ENCODE measurements around the gene ATG7.

Gene ATG7

GRCh38 chr3:11362600-11362999 is 90.4 kb downstream of the ATG7 start:
- ChIA-PET POLR2A (no interaction called here), CTCF (no interaction called here)
- H3K27ac ChIP-seq (ENCODE audit: extremely low read depth, low read depth, low read length) = no peak overlapping the region
- no peak overlapping the region for H3K4me3 ChIP-seq (ENCODE audit: low read depth, low read length)
- peaks cover 30 to 61% of the 10 kb centered on the region in 2 experiments for H3K36me3 ChIP-seq (ENCODE audit: control insufficient read depth in 2 of 2, insufficient read depth in 1 of 2, low read length in 2 of 2)
- H3K4me1 ChIP-seq (ENCODE audit: control insufficient read depth, insufficient read depth, low read length) = no peaks in the 10 kb centered on the region; the same call in 1 of the 2 replicates
- no peaks in the 10 kb centered on the region for H3K9me3 ChIP-seq (ENCODE audit: control insufficient read depth, insufficient read depth, low read depth, low read length)
- TF ChIP-seq ZNF654 (tag by site-specific recombination; IDR thresholded peaks at IDR 0.05; ENCODE audit: low read depth) (no peak), ZNF585B (tag by site-specific recombination; IDR thresholded peaks at IDR 0.05) (no peak), ZNF133 (tag by site-specific recombination; IDR thresholded peaks at IDR 0.05) (no peak), GLI2 (tag by site-specific recombination; IDR thresholded peaks at IDR 0.05; ENCODE audit: borderline replicate concordance, low read depth) (no peak), ZNF362 (tag by site-specific recombination; IDR thresholded peaks at IDR 0.05) (no peak), PRDM2 (tag by site-specific recombination; IDR thresholded peaks at IDR 0.05; ENCODE audit: borderline replicate concordance) (no peak), ELK4 (IDR thresholded peaks at IDR 0.05; ENCODE audit: borderline replicate concordance, low read depth, low read length) (no peak), REPIN1 (tag by site-specific recombination; IDR thresholded peaks at IDR 0.05; ENCODE audit: low read depth) (no peak), EGR2 (tag by site-specific recombination; IDR thresholded peaks at IDR 0.05; ENCODE audit: low read depth) (no peak), MZF1 (tag by site-specific recombination; IDR thresholded peaks at IDR 0.05; ENCODE audit: borderline replicate concordance) (no peak), ZNF521 (tag by site-specific recombination; IDR thresholded peaks at IDR 0.05) (no peak), ZBTB49 (tag by site-specific recombination; IDR thresholded peaks at IDR 0.05; ENCODE audit: low read depth) (no peak), ZNF843 (tag by site-specific recombination; IDR thresholded peaks at IDR 0.05) (no peak), ZNF623 (tag by site-specific recombination; IDR thresholded peaks at IDR 0.05) (no peak), WT1 (tag by site-specific recombination; IDR thresholded peaks at IDR 0.05) (no peak), ZNF24 (tag by site-specific recombination; IDR thresholded peaks at IDR 0.05) (no peak), ZNF549 (tag by site-specific recombination; IDR thresholded peaks at IDR 0.05) (no peak), SETDB1 (IDR thresholded peaks at IDR 0.05; ENCODE audit: insufficient read length, low read length) (no peak), ZNF624 (tag by site-specific recombination; IDR thresholded peaks at IDR 0.05) (no peak)
